T-helper 2 cell treated with Interferon-gamma antibody and Interleukin-4, amounts not matched to agents 5 μg/mL and 100 μg/mL, for 36 hours (primary cell): ENCODE results near the gene MAP1B.

Source experiments
- DNase-seq: peaks from one replicate; pipeline ENCODE4 v3.0.0; 2021; ENCODE audit warnings: low spot score
- H3K27ac Mint-ChIP-seq: one replicate; pipeline ENCODE4 v1.8.0; 2021; ENCODE audit warnings: mild to moderate bottlenecking, mixed read lengths
- H3K27me3 Mint-ChIP-seq: one replicate; pipeline ENCODE4 v1.8.0; 2021; ENCODE audit warnings: low read depth, mixed read lengths
- H3K36me3 Mint-ChIP-seq: one replicate; pipeline ENCODE4 v1.8.0; 2021; ENCODE audit warnings: low read depth, mixed read lengths
- H3K4me1 Mint-ChIP-seq: one replicate; pipeline ENCODE4 v1.8.0; 2021; ENCODE audit warnings: low read depth, mixed read lengths
- H3K4me3 Mint-ChIP-seq: one replicate; pipeline ENCODE4 v1.8.0; 2022; ENCODE audit warnings: mild to moderate bottlenecking, moderate library complexity, mixed read lengths
- H3K9me3 Mint-ChIP-seq: one replicate; pipeline ENCODE4 v1.8.0; 2021; ENCODE audit warnings: mixed read lengths

Gene MAP1B

DNA sequence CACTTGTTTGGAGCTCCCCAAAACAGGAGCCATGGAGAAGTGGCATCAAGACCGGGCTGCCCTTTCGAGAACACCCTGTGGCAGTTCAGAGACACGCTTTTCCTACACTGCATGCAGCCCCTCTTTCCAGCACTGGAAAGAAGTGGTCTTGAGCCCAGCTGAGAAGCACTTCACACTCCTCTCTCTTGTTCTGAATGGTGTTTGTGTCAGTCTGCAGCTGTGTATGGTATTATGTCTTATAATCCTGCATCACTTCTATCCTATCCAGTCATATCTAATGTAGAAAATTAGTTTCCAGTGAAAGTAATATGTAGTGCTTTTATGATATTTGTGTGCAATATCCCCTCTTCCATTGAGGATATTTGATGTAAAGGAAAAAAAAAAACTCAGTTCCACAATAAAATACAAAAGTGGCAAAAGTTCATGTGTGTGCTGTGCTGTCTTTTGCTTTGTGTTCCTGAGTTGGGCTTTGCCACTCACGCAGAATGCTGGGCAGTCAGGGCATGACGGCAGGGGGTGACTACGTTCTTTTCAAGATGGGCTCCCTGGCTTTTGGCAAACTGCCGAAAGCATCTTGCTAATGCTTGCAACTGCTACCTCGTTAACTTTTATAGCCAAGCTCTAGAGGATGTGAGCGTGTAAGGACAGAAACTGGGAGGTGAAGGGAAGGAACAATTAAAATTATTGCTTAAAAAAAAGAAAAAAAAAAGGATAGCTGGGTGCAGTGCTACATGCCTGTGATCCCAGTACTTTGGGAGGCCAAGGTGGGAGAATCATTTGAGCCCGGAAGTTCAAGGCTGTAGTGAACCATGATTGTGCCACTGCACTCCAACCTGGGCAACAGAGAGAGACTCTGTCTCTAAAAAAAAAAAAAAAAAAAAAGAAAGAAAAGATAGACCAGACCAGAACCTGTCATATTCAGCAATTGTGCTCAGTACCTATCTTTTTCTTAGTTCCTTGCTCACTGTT, 102.2 kb downstream of the MAP1B start:
- DNase-seq: no peak
- H3K27me3 Mint-ChIP-seq: peaks cover 14% of the 10 kb centered on the region
- no peaks in the 10 kb centered on the region for H3K4me1 Mint-ChIP-seq
- H3K9me3 Mint-ChIP-seq: no peaks in the 10 kb centered on the region
- no peak overlapping the region for H3K4me3 Mint-ChIP-seq
- H3K36me3 Mint-ChIP-seq: no peaks in the 10 kb centered on the region
- no peak overlapping the region for H3K27ac Mint-ChIP-seq

DNA sequence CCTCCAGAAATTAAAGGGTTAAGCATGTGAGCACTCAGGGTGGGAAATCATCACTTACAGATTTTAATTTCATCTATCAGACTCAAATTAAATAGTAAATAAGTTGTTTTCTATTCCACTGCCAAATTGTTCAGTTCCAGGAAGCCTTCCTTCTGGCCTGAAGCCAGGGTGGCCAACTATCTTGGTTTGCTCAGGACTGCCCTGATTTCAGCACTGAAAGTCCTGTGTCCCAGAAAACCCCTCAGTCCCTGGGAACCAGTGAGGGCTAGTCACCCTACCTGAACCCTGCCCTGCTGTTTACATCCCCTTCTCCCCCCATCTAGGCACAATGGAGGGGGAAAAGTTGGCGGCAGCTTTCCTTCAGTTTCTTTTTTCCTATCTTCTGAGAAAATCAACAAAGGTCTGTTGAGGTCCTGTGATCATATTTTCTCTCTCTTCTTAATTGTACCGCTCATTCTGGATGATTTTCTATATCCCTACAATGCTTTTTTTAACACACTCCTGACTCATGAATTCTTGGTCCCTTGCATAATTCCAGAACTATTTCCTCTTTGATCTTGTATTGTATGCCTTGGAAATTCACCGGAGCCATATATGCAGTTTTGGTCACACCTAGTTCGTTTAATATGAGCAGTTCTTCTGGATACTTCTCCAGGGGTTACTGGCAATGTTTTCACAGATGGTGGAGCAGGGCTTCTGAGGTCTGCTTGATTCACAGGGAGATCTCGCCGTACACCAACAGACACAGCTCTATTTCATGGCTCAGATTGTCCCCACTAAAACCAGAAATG, 103.8 kb downstream of the MAP1B start:
- no peaks in the 10 kb centered on the region for H3K9me3 Mint-ChIP-seq
- no peak overlapping the region for H3K27ac Mint-ChIP-seq
- H3K4me1 Mint-ChIP-seq: no peaks in the 10 kb centered on the region
- no peak overlapping the region for H3K4me3 Mint-ChIP-seq
- peaks cover 5% of the 10 kb centered on the region for H3K27me3 Mint-ChIP-seq
- no peaks in the 10 kb centered on the region for H3K36me3 Mint-ChIP-seq
- no peak for DNase-seq

DNA sequence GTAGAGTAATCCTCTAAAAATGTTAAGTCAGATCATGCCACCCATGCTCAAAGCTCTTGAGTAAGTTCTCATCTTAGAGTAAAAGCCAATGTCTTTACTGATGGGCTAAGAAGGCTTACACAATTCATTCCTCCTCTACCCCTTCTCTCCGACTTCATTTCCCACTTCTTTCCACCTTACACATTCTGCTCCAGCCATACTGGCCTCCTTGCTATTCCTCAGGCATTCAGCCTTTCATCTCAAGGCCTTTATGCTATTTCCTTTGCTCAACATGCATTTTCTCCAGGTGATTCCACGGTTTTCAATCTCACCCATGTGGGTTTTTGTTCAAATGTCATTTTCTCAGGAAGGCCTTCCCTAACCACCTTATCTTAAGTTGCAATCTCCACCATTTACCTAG, 104.9 kb downstream of the MAP1B start:
- H3K36me3 Mint-ChIP-seq: peaks cover under 1% of the 10 kb centered on the region
- peaks cover 3% of the 10 kb centered on the region for H3K27me3 Mint-ChIP-seq
- DNase-seq: no peak
- H3K27ac Mint-ChIP-seq: no peak overlapping the region
- no peak overlapping the region for H3K4me3 Mint-ChIP-seq
- no peaks in the 10 kb centered on the region for H3K9me3 Mint-ChIP-seq
- H3K4me1 Mint-ChIP-seq: no peaks in the 10 kb centered on the region

DNA sequence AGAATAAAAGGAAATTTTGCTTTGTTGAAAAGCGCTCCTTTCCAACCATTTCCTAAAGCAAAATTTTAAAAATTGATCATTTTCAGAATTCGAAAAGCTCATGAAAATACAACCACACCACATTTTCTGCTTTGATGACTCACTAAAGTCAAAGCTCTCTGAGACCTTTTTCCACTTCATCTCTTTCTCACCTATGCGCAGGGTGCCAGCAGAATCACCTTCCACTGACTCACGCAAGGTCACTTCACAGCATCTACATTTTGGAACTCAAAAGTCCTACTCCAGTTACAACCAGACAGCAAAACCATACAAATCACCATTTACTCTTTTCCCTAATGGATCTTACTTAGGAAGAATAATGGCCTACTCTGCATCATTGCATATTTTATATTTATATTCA, 106.2 kb downstream of the MAP1B start:
- H3K4me1 Mint-ChIP-seq: no peaks in the 10 kb centered on the region
- peaks cover 3% of the 10 kb centered on the region for H3K27me3 Mint-ChIP-seq
- H3K4me3 Mint-ChIP-seq: no peak overlapping the region
- peaks cover 11% of the 10 kb centered on the region for H3K36me3 Mint-ChIP-seq
- DNase-seq: no peak
- no peak overlapping the region for H3K27ac Mint-ChIP-seq
- H3K9me3 Mint-ChIP-seq: no peaks in the 10 kb centered on the region

DNA sequence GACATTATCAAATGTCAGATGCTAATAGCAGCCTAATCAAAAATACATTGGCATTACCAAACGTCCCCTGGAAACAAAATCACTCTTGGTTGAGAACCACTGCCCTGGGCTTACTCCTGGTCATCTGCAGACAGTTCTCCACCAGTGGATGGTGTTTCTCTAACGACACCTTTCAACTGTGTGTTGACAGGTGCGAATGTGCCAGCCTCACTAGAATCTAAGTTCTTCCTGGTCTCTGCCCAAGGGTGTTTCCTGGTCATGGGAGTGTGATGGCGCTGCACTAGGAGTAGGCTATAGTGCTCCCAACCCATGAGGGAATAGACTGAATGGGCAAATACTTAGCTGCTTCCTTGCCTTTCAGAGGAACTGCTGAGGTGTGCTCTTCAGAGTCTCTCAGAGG, 106.9 kb downstream of the MAP1B start:
- H3K4me1 Mint-ChIP-seq: no peaks in the 10 kb centered on the region
- H3K27ac Mint-ChIP-seq: no peak overlapping the region
- peaks cover 3% of the 10 kb centered on the region for H3K27me3 Mint-ChIP-seq
- no peaks in the 10 kb centered on the region for H3K9me3 Mint-ChIP-seq
- no peak overlapping the region for H3K4me3 Mint-ChIP-seq
- no peak for DNase-seq
- peaks cover 18% of the 10 kb centered on the region for H3K36me3 Mint-ChIP-seq

DNA sequence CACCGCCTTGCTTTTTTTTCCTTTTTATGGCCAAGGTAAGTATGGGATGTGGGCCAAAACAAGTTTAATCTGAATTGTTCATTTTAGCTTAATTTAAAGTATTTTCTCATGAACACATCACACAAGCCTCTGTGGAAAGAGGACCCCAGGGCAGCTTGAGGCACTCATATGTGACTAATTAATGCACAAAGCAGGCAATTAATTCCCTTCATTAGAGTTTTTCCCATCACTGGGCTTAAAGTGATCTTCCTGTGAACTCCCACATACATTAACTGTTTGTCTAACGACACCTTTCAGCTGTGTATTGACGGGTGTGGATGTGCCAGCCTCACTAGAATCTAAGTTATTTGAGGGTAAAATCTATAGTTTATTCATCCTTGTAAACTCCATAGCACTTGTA, 109.5 kb downstream of the MAP1B start:
- no peaks in the 10 kb centered on the region for H3K27me3 Mint-ChIP-seq
- H3K9me3 Mint-ChIP-seq: no peaks in the 10 kb centered on the region
- no peak overlapping the region for H3K27ac Mint-ChIP-seq
- H3K36me3 Mint-ChIP-seq: peaks cover 35% of the 10 kb centered on the region
- H3K4me1 Mint-ChIP-seq: no peaks in the 10 kb centered on the region
- H3K4me3 Mint-ChIP-seq: no peak overlapping the region
- DNase-seq: no peak

DNA sequence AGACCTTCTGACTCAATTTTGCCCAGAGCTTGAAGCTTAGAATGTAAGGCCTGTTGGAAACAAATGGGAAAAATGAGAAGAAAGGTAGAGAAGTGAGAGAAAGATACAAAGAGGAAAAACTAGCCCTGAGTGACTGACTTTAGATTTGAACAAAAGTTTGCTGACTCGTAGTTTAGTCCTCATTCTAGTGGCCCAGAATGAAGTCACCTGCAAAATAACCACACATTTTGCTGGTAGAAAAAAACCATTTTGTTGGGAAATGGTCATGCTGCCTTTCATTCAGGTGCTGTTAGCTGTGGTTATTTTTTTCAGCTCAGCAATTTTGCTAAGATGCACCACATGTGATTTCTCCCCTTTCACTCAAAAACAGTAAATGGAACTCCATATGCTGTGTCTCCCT, 113.8 kb downstream of the MAP1B start:
- H3K4me1 Mint-ChIP-seq: no peaks in the 10 kb centered on the region
- no peak overlapping the region for H3K4me3 Mint-ChIP-seq
- no peaks in the 10 kb centered on the region for H3K9me3 Mint-ChIP-seq
- H3K27ac Mint-ChIP-seq: no peak overlapping the region
- no peak for DNase-seq
- peaks cover 68% of the 10 kb centered on the region for H3K36me3 Mint-ChIP-seq
- no peaks in the 10 kb centered on the region for H3K27me3 Mint-ChIP-seq

DNA sequence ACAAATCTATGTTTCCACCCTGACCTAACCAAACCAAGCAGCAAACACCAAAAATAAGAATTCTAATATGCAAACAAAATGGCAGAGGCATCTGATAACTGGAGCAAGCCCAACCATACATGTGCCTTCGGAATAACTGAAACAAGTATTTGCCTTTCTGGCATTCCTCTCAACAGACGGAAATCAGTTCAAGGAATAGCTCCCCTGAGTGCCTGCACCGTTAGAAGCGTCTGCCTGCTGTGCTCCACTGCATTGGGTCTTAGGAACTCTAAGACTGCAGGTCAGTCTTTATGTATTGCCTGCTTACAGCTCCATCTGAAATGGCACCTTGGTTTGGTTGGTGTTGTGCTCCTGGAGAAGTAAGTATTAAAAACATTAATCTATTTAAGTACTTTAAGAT, 114.3 kb downstream of the MAP1B start:
- Mint-ChIP-seq H3K27me3 (no peaks in the 10 kb centered on the region), H3K4me1 (no peaks in the 10 kb centered on the region), H3K36me3 (peaks cover 73% of the 10 kb centered on the region), H3K4me3 (no peak overlapping the region), H3K27ac (no peak overlapping the region), H3K9me3 (no peaks in the 10 kb centered on the region)
- DNase-seq: no peak

DNA sequence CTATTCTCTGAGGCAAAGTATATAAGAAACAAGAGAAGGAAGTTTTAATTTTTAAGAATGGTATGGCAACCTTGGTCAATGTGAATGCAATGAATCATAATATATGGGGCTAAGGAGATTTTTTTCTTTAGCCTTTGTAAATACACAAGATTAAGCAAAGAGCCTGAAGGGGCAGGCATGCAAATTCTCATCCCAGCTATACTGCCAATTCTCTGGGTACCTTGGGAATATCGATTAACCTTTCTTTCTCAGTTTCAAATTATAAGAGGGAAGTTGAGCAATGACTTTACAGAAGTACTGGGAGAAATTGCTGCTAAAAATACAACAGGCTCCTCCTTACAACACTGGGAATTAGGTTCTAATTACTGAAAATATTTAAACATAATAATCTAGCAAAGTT, 115.2 kb downstream of the MAP1B start:
- H3K27ac Mint-ChIP-seq: no peak overlapping the region
- peaks cover 77% of the 10 kb centered on the region for H3K36me3 Mint-ChIP-seq
- H3K9me3 Mint-ChIP-seq: no peaks in the 10 kb centered on the region
- peaks cover 2% of the 10 kb centered on the region for H3K27me3 Mint-ChIP-seq
- H3K4me1 Mint-ChIP-seq: no peaks in the 10 kb centered on the region
- DNase-seq: no peak
- no peak overlapping the region for H3K4me3 Mint-ChIP-seq

DNA sequence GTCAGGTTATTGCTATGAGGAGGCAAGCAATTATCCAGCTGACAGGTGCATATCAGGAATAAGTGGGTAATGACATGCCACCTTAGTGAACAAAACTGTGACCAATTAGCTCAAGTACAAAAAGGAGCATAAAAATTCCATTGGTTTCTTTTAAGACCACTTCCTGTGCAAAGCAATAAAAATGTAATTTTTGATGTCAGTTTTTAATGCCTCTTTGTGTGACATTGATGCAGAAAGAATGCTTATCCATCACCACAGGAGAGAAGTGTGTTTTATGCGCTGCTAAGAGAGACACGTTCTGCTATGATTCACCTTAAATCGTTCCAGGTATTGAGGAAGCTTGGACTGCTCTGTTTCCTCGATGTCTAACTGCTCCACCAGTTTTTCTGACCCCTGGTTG, 116.1 kb downstream of the MAP1B start:
- H3K27me3 Mint-ChIP-seq: peaks cover 2% of the 10 kb centered on the region
- no peak for DNase-seq
- H3K27ac Mint-ChIP-seq: no peak overlapping the region
- no peaks in the 10 kb centered on the region for H3K4me1 Mint-ChIP-seq
- no peaks in the 10 kb centered on the region for H3K9me3 Mint-ChIP-seq
- peaks cover 75% of the 10 kb centered on the region for H3K36me3 Mint-ChIP-seq
- no peak overlapping the region for H3K4me3 Mint-ChIP-seq

DNA sequence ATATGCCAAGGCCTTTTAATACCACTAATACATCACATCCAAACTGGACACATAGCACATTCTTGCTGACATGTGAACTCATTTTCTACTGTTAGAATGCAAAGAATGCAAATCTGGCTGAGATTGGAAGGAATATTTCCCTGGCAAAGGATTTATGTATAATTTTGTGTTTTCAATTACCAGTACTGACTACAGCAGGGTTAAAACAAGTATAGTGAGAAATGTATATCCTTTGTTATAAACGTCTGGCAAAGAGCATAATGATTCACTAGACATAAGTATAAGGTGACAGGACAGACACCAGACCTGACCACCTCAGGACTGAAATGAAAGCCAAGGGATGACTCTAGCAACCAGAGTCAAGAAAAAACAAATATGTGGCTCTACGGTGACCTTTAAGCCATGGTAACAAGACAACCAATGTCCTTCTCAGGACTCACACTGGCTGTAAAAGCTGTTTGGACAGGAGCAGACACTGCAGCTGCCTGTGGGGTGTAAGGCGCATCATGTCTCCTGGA, 117.7 kb downstream of the MAP1B start:
- H3K27ac Mint-ChIP-seq: no peak overlapping the region
- no peaks in the 10 kb centered on the region for H3K9me3 Mint-ChIP-seq
- peaks cover 2% of the 10 kb centered on the region for H3K27me3 Mint-ChIP-seq
- peaks cover 2% of the 10 kb centered on the region for H3K4me1 Mint-ChIP-seq
- H3K36me3 Mint-ChIP-seq: peaks cover 60% of the 10 kb centered on the region
- DNase-seq: no peak
- H3K4me3 Mint-ChIP-seq: no peak overlapping the region

DNA sequence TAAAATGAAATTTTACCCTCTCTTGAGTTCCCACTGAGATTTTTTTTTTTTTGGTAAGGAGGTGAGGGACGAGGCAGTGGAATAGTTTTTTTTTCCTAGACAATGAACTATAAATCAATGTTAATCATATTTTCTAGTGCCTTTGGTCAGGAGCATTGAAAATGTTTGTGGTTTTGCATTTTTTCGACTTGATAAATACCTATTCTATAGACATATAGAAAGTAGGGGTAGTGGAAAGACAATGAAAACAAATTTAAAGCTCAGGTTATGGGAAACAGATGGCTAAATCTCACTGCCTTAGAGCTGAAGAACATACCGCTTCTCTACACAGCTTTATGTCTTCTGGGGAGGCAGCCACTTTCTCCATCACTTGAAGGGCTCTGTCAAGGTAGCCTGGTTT, 118.5 kb downstream of the MAP1B start:
- Mint-ChIP-seq H3K36me3 (peaks cover 64% of the 10 kb centered on the region), H3K27ac (no peak overlapping the region)

DNA sequence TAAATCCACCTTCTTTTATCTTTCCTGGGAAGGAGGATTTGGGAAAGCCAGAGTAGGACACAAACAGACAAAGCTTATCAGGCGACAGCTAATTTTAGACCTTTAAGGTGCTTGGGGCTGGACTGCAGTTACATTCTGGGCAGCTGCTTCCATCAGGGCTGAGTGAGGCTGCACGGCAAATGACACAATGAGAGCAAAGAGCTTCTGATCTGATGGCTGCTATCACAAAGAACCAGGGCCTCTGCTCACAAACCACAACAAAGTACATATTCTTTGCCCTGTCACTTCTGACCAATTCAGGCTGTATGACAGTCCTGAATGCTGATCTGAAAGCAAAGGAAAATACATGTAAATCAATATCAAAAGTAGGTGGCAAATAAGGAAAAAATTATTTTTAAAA, 119.7 kb downstream of the MAP1B start:
- peaks cover 65% of the 10 kb centered on the region for H3K36me3 Mint-ChIP-seq
- no peak overlapping the region for H3K27ac Mint-ChIP-seq
- no peak for DNase-seq
- H3K4me1 Mint-ChIP-seq: peaks cover 2% of the 10 kb centered on the region
- peaks cover 9% of the 10 kb centered on the region for H3K27me3 Mint-ChIP-seq
- no peaks in the 10 kb centered on the region for H3K9me3 Mint-ChIP-seq
- H3K4me3 Mint-ChIP-seq: no peak overlapping the region

More for the DNA sequence above, 118.5 kb downstream of the MAP1B start:
- H3K9me3 Mint-ChIP-seq: no peaks in the 10 kb centered on the region
- no peak overlapping the region for H3K4me3 Mint-ChIP-seq
- H3K27me3 Mint-ChIP-seq: peaks cover 8% of the 10 kb centered on the region
- no peak for DNase-seq
- peaks cover 2% of the 10 kb centered on the region for H3K4me1 Mint-ChIP-seq

DNA sequence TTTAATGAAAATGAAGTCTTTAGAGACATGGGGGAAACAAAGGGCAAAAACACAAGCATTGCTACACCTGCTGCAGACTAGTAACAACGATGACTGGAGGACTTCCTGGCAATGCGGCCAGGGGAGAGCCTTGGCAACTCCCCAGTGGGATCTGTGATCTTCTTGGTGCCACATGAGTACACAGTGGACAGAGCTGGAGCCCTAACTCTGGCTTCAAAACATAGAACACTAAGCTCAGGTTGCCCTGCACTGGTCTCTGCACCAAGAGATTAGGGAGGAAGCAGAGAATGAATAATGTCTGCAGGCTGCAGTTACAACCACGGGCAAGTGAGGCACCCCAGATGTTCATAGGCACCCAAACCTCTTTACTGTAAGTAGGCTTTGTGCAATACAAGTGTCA, 121.7 kb downstream of the MAP1B start:
- DNase-seq: no peak
- no peaks in the 10 kb centered on the region for H3K9me3 Mint-ChIP-seq
- peaks cover 58% of the 10 kb centered on the region for H3K36me3 Mint-ChIP-seq
- no peak overlapping the region for H3K27ac Mint-ChIP-seq
- H3K4me1 Mint-ChIP-seq: peaks cover 15% of the 10 kb centered on the region
- no peak overlapping the region for H3K4me3 Mint-ChIP-seq
- peaks cover 17% of the 10 kb centered on the region for H3K27me3 Mint-ChIP-seq
